Measurements from ENCODE around the gene NUP62.

The NUP62 gene

GRCh38 chr19:49858088-49858985, 71.0 kb downstream of the NUP62 start:
- Histone ChIP-seq H3K36me3 (ENCODE audit: insufficient read depth, low read length) (peaks cover 72% of the 10 kb centered on the region), H3K4me2 (ENCODE audit: low read length) (peak overlapping the region; percentile 25), H3K9ac (ENCODE audit: low read depth, low read length) (peak overlapping the region; percentile 4), H3K4me1 (ENCODE audit: control insufficient read depth, insufficient read depth, low read length) (peaks cover 34% of the 10 kb centered on the region), H3K9me3 (replicated peaks; ENCODE audit: low read length) (no peaks in the 10 kb centered on the region), H3K27me3 (ENCODE audit: control insufficient read depth, insufficient read depth, low read length) (no peaks in the 10 kb centered on the region), H3K4me3 (ENCODE audit: low read length) (no peak overlapping the region)

GRCh38 chr19:49857838-49858087, 71.5 kb downstream of the NUP62 start:
- no peaks in the 10 kb centered on the region for H3K9me3 ChIP-seq (replicated peaks; ENCODE audit: low read length)
- peaks cover 37% of the 10 kb centered on the region for H3K4me1 ChIP-seq (ENCODE audit: control insufficient read depth, insufficient read depth, low read length)
- H3K4me2 ChIP-seq (ENCODE audit: low read length) = no peak overlapping the region
- peaks cover 67% of the 10 kb centered on the region for H3K36me3 ChIP-seq (ENCODE audit: insufficient read depth, low read length)
- H3K4me3 ChIP-seq (ENCODE audit: low read length) = no peak overlapping the region
- no peak overlapping the region for H3K9ac ChIP-seq (ENCODE audit: low read depth, low read length)
- no peaks in the 10 kb centered on the region for H3K27me3 ChIP-seq (ENCODE audit: control insufficient read depth, insufficient read depth, low read length)

- no peaks in the 10 kb centered on the region for H3K27me3 ChIP-seq (ENCODE audit: control insufficient read depth, insufficient read depth, low read length)
- H3K36me3 ChIP-seq (ENCODE audit: insufficient read depth, low read length) = peaks cover 63% of the 10 kb centered on the region
- H3K4me1 ChIP-seq (ENCODE audit: control insufficient read depth, insufficient read depth, low read length) = peaks cover 42% of the 10 kb centered on the region
- H3K9me3 ChIP-seq (replicated peaks; ENCODE audit: low read length) = no peaks in the 10 kb centered on the region
- H3K4me3 ChIP-seq (ENCODE audit: low read length) = no peak overlapping the region
- no peak overlapping the region for H3K9ac ChIP-seq (ENCODE audit: low read depth, low read length)
- no peak overlapping the region for H3K4me2 ChIP-seq (ENCODE audit: low read length)
These were observed 72.1 kb downstream of the NUP62 start for GRCh38 chr19:49857061-49857837.

Measured in skeletal muscle satellite cell (primary cell).